H1 (cell line): ENCODE data around the gene FOXQ1. TPM values are rescaled to one million over a fixed set of nuclear protein-coding genes. Genes with fewer than 3 reads are reported as not detected.

Source experiments
- CTCF ChIA-PET: fragments of 300-600 bp; sonication (Branson Sonifier 250); formaldehyde crosslinking; loops from one replicate; lab custom pipeline; 2021; ENCODE audit not compliant: partially characterized antibody; lab: Charles Lee
- POLR2A ChIA-PET: fragments of 300-600 bp; sonication (Branson Sonifier 250); formaldehyde crosslinking; loops from one replicate; lab custom pipeline; 2021; ENCODE audit warnings: inconsistent platforms; ENCODE audit not compliant: partially characterized antibody; lab: Charles Lee
- DNase-seq, 2 experiments: peaks; one replicate each; pipeline versions ENCODE4 v3.0.0 to v3.0.0-alpha.2; 2010 to 2022; ENCODE audit warnings: low spot score in 2 of 2, low read depth in 1 of 2, mixed read lengths in 1 of 2
- FAIRE-seq: peaks from 2 replicates; lab custom pipeline; 2011; peaks lifted over from hg19 to GRCh38; lab: Jason Lieb, UNC
- H2AFZ ChIP-seq: 2 replicates; pipeline ENCODE4 v1.8.1; 2012; ENCODE audit warnings: low read length, inconsistent platforms
- H2AK5ac ChIP-seq: 2 replicates; pipeline ENCODE4 v1.6.1; 2013; ENCODE audit warnings: low read depth, low read length
- H2BK120ac ChIP-seq: replicated peaks from 2 replicates; pipeline ENCODE3; 2013; ENCODE audit warnings: low read depth, low read length, inconsistent platforms
- H2BK12ac ChIP-seq: 2 replicates; pipeline ENCODE4 v1.6.1; 2013; ENCODE audit warnings: low read depth, low read length
- H2BK15ac ChIP-seq: 2 replicates; pipeline ENCODE4 v1.6.1; 2013; ENCODE audit warnings: low read length
- H2BK20ac ChIP-seq: 2 replicates; pipeline ENCODE4 v1.6.1; 2013; ENCODE audit warnings: low read length
- H2BK5ac ChIP-seq: 2 replicates; pipeline ENCODE4 v1.6.1; 2013; ENCODE audit warnings: low read depth, low read length
- H3K14ac ChIP-seq: 2 replicates; pipeline ENCODE4 v1.6.1; 2013; ENCODE audit warnings: inconsistent platforms; ENCODE audit not compliant: insufficient read length
- H3K18ac ChIP-seq: 2 replicates; pipeline ENCODE4 v1.6.1; 2013; ENCODE audit warnings: low read length; ENCODE audit errors: extremely low read depth
- H3K23ac ChIP-seq: 2 replicates; pipeline ENCODE4 v1.6.1; 2013; ENCODE audit warnings: inconsistent platforms; ENCODE audit not compliant: insufficient read length
- H3K23me2 ChIP-seq: 2 replicates; pipeline ENCODE4 v1.6.1; 2013; ENCODE audit warnings: low read depth, low read length
- H3K27ac ChIP-seq: 2 replicates; pipeline ENCODE4 v1.6.1; 2011; ENCODE audit warnings: low read depth, low read length, inconsistent platforms
- H3K27me3 ChIP-seq, 4 experiments: replicated peaks in 1 of 4; 1 replicate in 1 of 4; 2 replicates in 3 of 4; pipeline versions ENCODE4 v1.6.1 to v1.8.1; 2011 to 2013; ENCODE audit warnings: low read length in 3 of 4, mild to moderate bottlenecking in 3 of 4, inconsistent platforms in 2 of 4, mixed read lengths in 2 of 4, moderate library complexity in 1 of 4; ENCODE audit not compliant: control insufficient read depth in 3 of 4, insufficient read depth in 3 of 4; ENCODE audit errors: extremely low read depth in 1 of 4
- H3K36me3 ChIP-seq, 4 experiments: 2 replicates each; pipeline versions ENCODE4 v1.6.1 to v1.8.1; 2011 to 2013; ENCODE audit warnings: mild to moderate bottlenecking in 4 of 4, low read length in 3 of 4, moderate library complexity in 2 of 4, control low read depth in 1 of 4, inconsistent platforms in 1 of 4; ENCODE audit not compliant: insufficient read depth in 4 of 4, control insufficient read depth in 2 of 4
- H3K4ac ChIP-seq: replicated peaks from 2 replicates; pipeline ENCODE3; 2013; ENCODE audit warnings: low read length, low read depth, mixed read lengths, inconsistent platforms; ENCODE audit not compliant: insufficient read length
- H3K4me1 ChIP-seq, 4 experiments: replicated peaks in 1 of 4; 1 replicate in 1 of 4; 2 replicates in 3 of 4; pipeline versions ENCODE4 v1.6.1 to v1.8.1; 2011 to 2013; ENCODE audit warnings: low read length in 3 of 4, inconsistent platforms in 2 of 4, mixed read lengths in 1 of 4; ENCODE audit not compliant: insufficient read depth in 4 of 4, control insufficient read depth in 3 of 4
- H3K4me2 ChIP-seq, 2 experiments: 2 replicates each; pipeline versions ENCODE4 v1.6.1 to v1.8.1; 2011 to 2013; ENCODE audit warnings: low read depth in 2 of 2, low read length in 2 of 2, control low read depth in 1 of 2, inconsistent platforms in 1 of 2, mild to moderate bottlenecking in 1 of 2; ENCODE audit not compliant: insufficient read depth in 1 of 2
- H3K4me3 ChIP-seq, 4 experiments: fragments of 200-600, 300-600 bp in 1 of 4; sonication (generic), shearing (Covaris generic), sonication (Bioruptor Twin) in 1 of 4; 2 replicates each; pipeline versions ENCODE4 v1.5.1 to v1.8.1; 2011 to 2016; ENCODE audit warnings: low read length in 4 of 4, low read depth in 3 of 4, control low read depth in 2 of 4, inconsistent platforms in 2 of 4, mild to moderate bottlenecking in 2 of 4, mixed read lengths in 1 of 4, moderate library complexity in 1 of 4; ENCODE audit not compliant: insufficient read depth in 2 of 4; ENCODE audit errors: extremely low read depth in 1 of 4
- H3K56ac ChIP-seq: replicated peaks from 2 replicates; pipeline ENCODE3; 2013; ENCODE audit warnings: low read depth, mild to moderate bottlenecking, mixed read lengths, low read length, inconsistent platforms; ENCODE audit not compliant: insufficient read length
- H3K79me1 ChIP-seq: 2 replicates; pipeline ENCODE4 v1.6.1; 2013; ENCODE audit warnings: low read depth, low read length, control low read depth
- H3K79me2 ChIP-seq, 2 experiments: 2 replicates each; pipeline versions ENCODE4 v1.6.1 to v1.8.1; 2012 to 2013; ENCODE audit warnings: low read length in 2 of 2, mild to moderate bottlenecking in 2 of 2, inconsistent platforms in 1 of 2; ENCODE audit not compliant: insufficient read depth in 2 of 2, control insufficient read depth in 1 of 2
- H3K9ac ChIP-seq, 4 experiments: replicated peaks in 1 of 4; 1 replicate in 1 of 4; 2 replicates in 3 of 4; pipeline versions ENCODE4 v1.6.1 to v1.8.1; 2011 to 2013; ENCODE audit warnings: low read depth in 3 of 4, low read length in 3 of 4, control low read depth in 2 of 4, mild to moderate bottlenecking in 2 of 4, moderate library complexity in 2 of 4, inconsistent platforms in 1 of 4; ENCODE audit errors: extremely low read depth in 1 of 4
- H3K9me3 ChIP-seq, 2 experiments: 2 replicates each; pipeline versions ENCODE4 v1.6.1 to v1.8.1; 2012 to 2013; ENCODE audit warnings: mild to moderate bottlenecking in 2 of 2, moderate library complexity in 2 of 2, control low read depth in 1 of 2, inconsistent platforms in 1 of 2, low read depth in 1 of 2, low read length in 1 of 2, mixed read lengths in 1 of 2; ENCODE audit not compliant: insufficient read depth in 2 of 2
- H4K20me1 ChIP-seq, 2 experiments: replicated peaks in 1 of 2; 2 replicates each; pipeline versions ENCODE3 to v1.8.1; 2011 to 2013; ENCODE audit warnings: inconsistent platforms in 2 of 2, low read length in 2 of 2, mild to moderate bottlenecking in 1 of 2; ENCODE audit not compliant: insufficient read depth in 2 of 2, control insufficient read depth in 1 of 2
- H4K5ac ChIP-seq: 2 replicates; pipeline ENCODE4 v1.6.1; 2013; ENCODE audit warnings: low read length, low read depth, mixed read lengths, inconsistent platforms; ENCODE audit not compliant: insufficient read length
- H4K8ac ChIP-seq: 2 replicates; pipeline ENCODE4 v1.8.0; 2013; ENCODE audit warnings: mild to moderate bottlenecking, moderate library complexity, low read length, inconsistent platforms; ENCODE audit not compliant: insufficient read depth; ENCODE audit errors: extremely low read depth
- H4K91ac ChIP-seq: replicated peaks from 2 replicates; pipeline ENCODE3; 2013; ENCODE audit warnings: low read length, mixed read lengths, inconsistent platforms; ENCODE audit not compliant: insufficient read length
- BCL11A ChIP-seq, 2 experiments: IDR thresholded peaks; one replicate each; pipeline ENCODE4 v1.6.1; 2011; ENCODE audit warnings: low read depth in 2 of 2, low read length in 2 of 2, mild to moderate bottlenecking in 2 of 2
- CHD2 ChIP-seq: IDR thresholded peaks from 2 replicates; pipeline ENCODE4 v1.6.1; 2012; ENCODE audit warnings: low read length, improper control_type of control experiment
- JUN ChIP-seq: IDR thresholded peaks from 2 replicates; pipeline ENCODE4 v1.6.1; 2011; ENCODE audit warnings: low read depth, mild to moderate bottlenecking, improper control_type of control experiment, low read length
- RBBP5 ChIP-seq: IDR thresholded peaks from 2 replicates; pipeline ENCODE4 v1.7.1; 2012; ENCODE audit warnings: low read depth, mild to moderate bottlenecking, inconsistent platforms, low read length, moderate library complexity, borderline replicate concordance
- RNF2 ChIP-seq: fragments of 200-900, 300-1000 bp; sonication (generic); IDR thresholded peaks from 2 replicates; pipeline ENCODE4 v1.7.1; 2016; ENCODE audit warnings: borderline replicate concordance, low read depth, mild to moderate bottlenecking, antibody characterized with exemption, low read length; ENCODE audit not compliant: poor library complexity, severe bottlenecking; ENCODE audit errors: missing control alignments
- TCF12 ChIP-seq: IDR thresholded peaks from 2 replicates; pipeline ENCODE4 v1.6.1; 2011; ENCODE audit warnings: low read depth, mild to moderate bottlenecking, low read length
- WGBS, 2 experiments: shearing (Covaris generic) in 1 of 2; methylation state at CpG; one replicate each; pipeline versions ENCODE4 v1.1.6 to v1.1.7; 2013 to 2015; ENCODE audit warnings: low lambda C conversion rate in 2 of 2, mixed read lengths in 2 of 2, inconsistent platforms in 1 of 2, low coverage in 1 of 2, missing lambda C conversion rate in 1 of 2; ENCODE audit not compliant: insufficient replicate concordance in 2 of 2, insufficient coverage in 1 of 2, insufficient read length in 1 of 2; ENCODE audit errors: extremely low coverage in 1 of 2, missing lambda C conversion rate in 1 of 2; 5-methylcytosine and 5-hydroxymethylcytosine counted together
- polyA plus RNA-seq, 7 experiments: library from polyadenylated mRNA; depleted of rRNA in 3 of 7; stranded (reverse) in 5 of 7; unstranded in 2 of 7; fragments of >200 nt in 5 of 7; fragments of 200-250 nt in 2 of 7; gene quantifications; 1 replicate in 5 of 7; 2 replicates in 1 of 7; 4 replicates in 1 of 7; pipeline versions ENCODE4 v1.2.1 to v1.2.3, GENCODE V29; 2011 to 2013; ENCODE audit warnings: missing spikeins in 2 of 7, mixed read lengths in 2 of 7
- total RNA-seq: library from RNA; stranded (reverse); fragmentation: NEBNext Ultra II Directional; extraction: Animal tissue kit (Norgen Biotek cat#: 25700); gene quantifications from 2 replicates; pipeline ENCODE4 v1.2.1, GENCODE V29; 2021
- TF ChIP-seq, protein P1 (sequence below): IDR thresholded peaks from 2 replicates; pipeline ENCODE4 v1.6.1; 2012; ENCODE audit warnings: low read length, inconsistent platforms

Gene FOXQ1
- total and polyA plus RNA-seq, 2 of the 8 experiments (the other 6 are each of a cell fraction or from before 2014, with no cell fraction given): 0.03 TPM; not detected in 1

DNA sequence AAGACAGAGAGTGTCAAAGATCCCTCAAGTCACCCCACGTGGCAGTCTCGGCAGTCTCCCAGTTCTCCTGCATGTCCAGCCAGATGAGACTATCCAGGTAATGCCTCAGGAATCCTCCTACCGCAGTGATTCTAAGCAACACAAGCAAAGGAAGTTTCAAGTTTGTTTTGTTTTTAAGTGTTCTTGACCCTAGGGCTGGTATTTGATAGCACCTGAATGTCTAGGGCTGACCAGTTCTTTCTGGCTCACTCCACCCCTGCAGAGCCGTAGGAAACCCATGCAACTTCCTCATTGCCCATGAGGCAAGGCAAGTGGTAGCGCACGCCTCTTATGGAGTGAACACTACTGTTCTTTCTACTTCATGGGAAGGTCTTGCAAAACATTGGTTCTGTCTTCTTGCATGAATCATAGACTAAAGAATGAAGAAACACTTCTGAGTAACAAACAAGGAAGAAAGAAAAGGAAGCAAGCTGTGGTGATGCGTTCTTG is 24.8 kb upstream of the FOXQ1 start:
- no peak overlapping the region for H3K4me2 ChIP-seq
- H2BK5ac ChIP-seq: no peak overlapping the region
- 93% methylated on average over 7 of the region's 7 CpGs; no CpG with 5 or more reads in 1 of the 2 experiments for WGBS, 2 experiments
- no peak overlapping the region for H2BK20ac ChIP-seq
- no peak overlapping the region for H4K8ac ChIP-seq
- H4K20me1 ChIP-seq: no peaks in the 10 kb centered on the region
- H2AK5ac ChIP-seq: no peak overlapping the region
- no peak overlapping the region for H2BK12ac ChIP-seq
- TF ChIP-seq RBBP5 (no peak), TCF12 (no peak), CHD2 (no peak), JUN (no peak), RNF2 (no peak), BCL11A (IDR thresholded peaks at IDR 0.05; ENCODE audit: low read depth in 2 of 2, low read length in 2 of 2) (no peak)
- TF ChIP-seq, protein P1, sequence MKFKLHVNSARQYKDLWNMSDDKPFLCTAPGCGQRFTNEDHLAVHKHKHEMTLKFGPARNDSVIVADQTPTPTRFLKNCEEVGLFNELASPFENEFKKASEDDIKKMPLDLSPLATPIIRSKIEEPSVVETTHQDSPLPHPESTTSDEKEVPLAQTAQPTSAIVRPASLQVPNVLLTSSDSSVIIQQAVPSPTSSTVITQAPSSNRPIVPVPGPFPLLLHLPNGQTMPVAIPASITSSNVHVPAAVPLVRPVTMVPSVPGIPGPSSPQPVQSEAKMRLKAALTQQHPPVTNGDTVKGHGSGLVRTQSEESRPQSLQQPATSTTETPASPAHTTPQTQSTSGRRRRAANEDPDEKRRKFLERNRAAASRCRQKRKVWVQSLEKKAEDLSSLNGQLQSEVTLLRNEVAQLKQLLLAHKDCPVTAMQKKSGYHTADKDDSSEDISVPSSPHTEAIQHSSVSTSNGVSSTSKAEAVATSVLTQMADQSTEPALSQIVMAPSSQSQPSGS: no peak
- H3K79me1 ChIP-seq: no peaks in the 10 kb centered on the region
- H3K27me3 ChIP-seq: no peaks in the 10 kb centered on the region
- H3K4ac ChIP-seq: no peak overlapping the region
- H3K14ac ChIP-seq: no peak overlapping the region
- no peaks in the 10 kb centered on the region for H3K9me3 ChIP-seq
- no peak overlapping the region for H2BK120ac ChIP-seq
- ChIA-PET CTCF (no interaction called here), POLR2A (no interaction called here)
- no peak overlapping the region for H3K27ac ChIP-seq
- no peak overlapping the region for H4K91ac ChIP-seq
- H3K36me3 ChIP-seq: no peaks in the 10 kb centered on the region
- H3K4me1 ChIP-seq: peaks cover 0 to 2% (median 0%) of the 10 kb centered on the region in 4 experiments; a peak in 2 of 7 replicates
- H3K4me3 ChIP-seq: no peak overlapping the region
- DNase-seq: no peak
- no peaks in the 10 kb centered on the region for H3K23me2 ChIP-seq
- no peak overlapping the region for H4K5ac ChIP-seq
- H3K56ac ChIP-seq: no peak overlapping the region
- H2BK15ac ChIP-seq: no peak overlapping the region
- no peak overlapping the region for H2AFZ ChIP-seq
- no peak overlapping the region for H3K18ac ChIP-seq
- FAIRE-seq: no peak
- H3K23ac ChIP-seq: no peak overlapping the region
- no peak overlapping the region for H3K9ac ChIP-seq
- no peaks in the 10 kb centered on the region for H3K79me2 ChIP-seq
